Measurements from ENCODE around the gene OTULIN.
A peak's percentile ranks its signal among the peaks of the same experiment; 100 is the strongest.

Gene OTULIN

DNA sequence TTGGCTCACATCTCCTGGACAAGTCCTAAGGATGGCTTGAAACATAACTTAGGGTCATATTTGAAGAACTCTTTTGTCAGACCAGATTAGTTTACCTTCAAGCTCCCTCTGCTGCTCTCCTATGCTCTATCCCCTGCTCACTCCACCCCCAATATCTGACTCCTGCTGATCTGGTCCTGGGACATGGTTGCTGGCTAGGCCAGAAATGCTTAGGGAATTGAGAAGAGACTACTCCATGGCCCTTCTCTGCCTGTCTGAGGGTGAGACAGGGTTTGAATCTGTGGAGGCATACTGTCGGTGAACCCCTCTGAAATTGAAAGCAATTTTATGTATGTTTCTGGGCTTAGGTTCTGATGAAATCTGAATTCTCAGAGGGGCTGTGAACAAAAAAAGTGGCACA lies 3.3 kb downstream of the OTULIN start:
- DNase-seq = no peak

DNA sequence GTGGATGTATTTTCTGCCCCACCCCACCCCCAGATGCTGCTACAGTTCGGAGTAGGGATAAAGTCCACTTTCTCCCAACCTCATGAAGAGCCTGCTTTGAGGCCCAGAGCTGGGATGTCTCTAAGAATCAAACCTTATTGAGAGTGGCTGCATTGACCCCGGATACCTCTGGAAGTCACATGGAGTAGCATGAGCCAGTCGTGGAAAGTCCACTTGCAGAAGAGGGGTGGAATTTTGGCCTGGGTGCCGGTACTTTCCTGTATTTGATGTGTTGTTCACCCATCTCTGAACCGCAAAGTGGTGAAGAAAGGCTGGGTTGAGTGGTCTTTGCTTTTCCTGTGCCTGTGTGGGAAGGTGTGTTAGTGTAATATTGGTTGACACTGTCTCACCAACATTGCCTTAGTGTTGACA lies 3.7 kb downstream of the OTULIN start:
- DNase-seq = no peak

DNA sequence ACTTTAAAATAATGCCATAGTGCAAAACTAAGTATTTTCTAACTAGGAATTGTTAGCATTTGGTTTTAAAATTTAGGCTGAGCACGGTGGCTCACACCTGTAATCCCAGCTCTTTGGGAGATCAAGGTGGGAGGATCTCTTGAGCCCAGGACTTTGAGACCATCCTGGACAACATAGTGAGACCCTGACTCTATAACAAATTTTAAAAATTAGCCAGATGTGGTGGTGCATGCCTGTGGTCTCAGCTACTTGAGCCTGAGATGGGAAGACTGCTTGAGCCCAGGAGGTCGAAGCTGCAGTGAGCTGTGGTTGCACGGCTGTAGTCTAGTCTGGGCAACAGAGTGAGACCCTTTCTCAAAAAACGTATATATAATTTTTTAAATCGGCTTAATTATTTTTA lies 4.9 kb downstream of the OTULIN start:
- DNase-seq = no peak

DNA sequence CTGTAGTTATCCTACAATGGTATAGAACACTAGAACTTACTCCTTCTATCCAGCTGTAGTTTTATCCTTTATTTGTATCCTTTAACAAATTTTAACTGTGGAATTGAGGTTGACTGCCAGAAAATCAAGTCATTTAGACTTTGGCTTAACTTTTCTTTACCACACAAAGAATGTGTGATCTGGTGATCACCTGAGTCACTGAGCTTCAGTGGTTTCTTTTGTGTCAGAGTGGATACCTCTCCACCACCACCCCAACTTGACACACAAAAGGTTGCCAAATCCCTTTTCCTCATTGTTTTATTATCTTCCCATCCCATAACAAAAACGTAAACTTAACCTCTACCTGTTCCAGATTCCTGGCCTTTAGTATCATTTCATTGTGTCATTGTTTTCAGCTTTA lies 5.5 kb downstream of the OTULIN start:
- DNase-seq = no peak

DNA sequence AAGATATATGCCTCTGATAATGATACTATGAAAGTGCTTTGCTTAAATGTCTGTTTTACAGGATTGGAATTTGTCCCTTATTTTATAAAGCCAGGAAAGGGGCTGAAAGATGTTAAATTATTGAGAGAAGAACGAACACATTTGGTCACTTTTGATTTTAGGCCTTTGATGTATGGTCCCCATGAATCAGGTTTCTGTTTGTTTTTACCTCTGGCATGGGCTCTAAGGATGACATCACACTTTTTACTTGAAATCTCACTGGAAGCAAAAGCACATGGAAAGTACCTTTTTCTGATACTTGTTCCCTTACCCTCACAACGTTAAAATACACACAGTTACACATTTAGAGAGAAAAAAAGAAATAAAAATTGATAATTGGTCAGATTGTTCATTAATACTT lies 6.9 kb downstream of the OTULIN start:
- DNase-seq = no peak

DNA sequence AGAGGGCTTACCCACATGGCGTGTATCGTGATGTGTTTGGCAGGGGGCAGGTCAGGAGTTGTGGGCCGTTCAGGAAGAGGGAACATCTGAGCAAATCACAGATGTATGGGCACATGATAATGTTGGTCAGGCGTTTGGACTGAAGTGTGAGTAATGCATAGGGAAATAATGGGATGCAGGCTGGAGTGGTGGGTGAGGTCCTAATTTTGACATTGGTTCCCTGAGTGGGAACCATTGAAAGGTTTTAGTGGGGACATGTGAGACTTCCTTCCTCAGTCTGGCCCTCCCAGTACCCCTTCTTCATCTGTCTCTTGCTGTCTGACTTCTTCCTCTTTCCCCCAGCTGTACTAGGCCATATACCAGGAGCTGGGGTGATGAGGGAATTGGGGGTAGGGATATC lies 7.6 kb downstream of the OTULIN start:
- no peak for DNase-seq

DNA sequence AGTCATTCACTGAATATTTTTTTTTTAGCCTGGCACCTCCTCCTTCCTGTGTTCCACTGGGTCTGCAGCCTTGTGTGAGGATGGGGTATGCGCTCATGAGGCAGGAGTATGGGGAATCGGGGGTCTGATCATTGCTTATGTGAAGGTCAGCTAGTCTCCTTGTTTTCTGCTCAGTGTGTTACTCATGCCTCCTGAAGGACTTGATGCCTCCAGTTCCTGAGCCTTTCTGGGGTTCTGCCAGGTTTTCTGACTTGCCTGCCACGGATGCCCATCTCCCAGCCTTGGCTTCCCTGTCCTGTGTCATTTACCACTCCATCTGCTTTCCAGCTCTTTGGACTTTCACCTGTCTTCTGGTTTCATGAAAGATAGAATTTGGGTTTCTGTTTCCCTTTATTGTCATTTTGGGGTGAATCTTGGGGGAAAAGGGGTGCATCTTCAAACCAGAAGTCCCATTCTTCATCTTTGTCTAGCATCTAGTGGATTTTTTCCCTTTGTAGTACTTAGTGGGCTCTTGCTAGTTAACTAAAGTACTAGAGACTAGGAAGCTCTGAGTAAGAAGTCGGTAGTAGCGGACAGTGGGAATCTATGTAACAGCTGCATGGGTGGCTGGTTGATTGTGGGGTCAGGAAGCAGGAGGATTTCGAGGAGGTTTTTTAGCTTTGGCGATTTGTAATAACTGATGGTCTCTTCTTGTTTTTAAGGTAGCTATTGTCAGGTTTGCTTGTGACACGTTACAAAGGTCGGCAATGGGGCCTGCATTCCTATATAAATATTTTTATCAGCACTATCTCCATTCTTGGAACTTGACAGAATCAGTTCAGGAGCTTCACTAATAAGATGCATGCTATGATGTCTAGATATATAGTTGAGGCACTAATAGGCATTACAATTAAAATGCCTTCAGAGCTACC lies 8.2 kb downstream of the OTULIN start:
- DNase-seq = no peak

DNA sequence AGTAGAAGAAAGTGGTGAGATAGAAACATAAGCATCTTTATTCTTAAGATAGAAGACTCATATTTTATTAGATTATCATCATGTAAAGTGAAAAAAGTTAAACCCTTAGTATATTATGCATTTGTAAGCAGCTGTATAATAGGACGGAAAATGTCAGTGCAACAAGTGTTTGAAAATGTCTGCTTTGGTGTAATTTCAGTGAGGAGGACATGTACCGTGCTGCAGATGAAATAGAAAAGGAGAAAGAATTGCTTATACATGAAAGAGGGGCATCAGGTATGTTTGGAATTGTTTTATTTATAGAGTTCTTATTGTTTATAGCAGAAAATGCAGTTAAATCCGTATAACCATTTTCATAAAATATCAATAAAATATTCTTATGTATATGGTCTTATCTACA lies 8.9 kb downstream of the OTULIN start:
- DNase-seq = no peak

DNA sequence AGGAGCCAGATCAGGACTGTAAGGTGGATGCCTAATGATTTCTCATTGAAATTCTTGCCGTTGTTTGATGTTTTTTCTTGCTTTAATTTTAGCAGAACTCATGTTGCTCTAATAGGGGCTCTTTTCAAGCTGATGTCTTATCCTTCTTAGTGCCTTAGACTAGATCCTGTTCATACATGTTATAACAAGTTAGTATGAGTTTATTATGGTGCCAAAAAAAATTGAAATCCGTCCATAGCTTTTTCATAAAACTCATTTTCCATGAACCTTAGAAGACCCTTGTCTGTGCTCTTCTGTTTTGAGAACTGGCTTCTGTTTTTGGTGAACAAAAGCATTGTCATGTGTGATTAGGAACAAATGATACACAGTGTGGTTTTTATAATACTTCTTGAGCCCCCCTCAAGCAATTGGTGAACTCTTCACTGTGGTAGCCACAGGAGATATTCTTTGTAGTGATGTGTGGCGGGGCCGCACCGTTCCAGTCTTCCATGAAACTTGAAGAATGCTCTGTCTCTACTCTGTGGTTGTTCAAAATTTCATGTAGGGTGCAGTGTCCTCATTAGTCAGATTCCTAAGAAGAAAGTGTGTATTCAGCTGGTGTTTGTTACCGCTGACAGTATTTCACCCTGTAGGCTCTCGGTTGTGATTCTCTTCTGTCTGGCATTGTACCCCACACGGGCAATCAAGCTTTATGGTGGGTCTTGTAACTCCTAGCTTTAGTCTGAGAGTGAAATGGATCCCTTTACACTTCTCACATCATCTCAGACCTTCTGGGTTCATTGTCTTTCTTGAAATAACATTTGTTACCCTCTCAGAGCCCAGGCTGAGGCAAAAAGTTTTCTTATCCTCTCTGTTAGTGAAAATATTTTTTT lies 10.7 kb downstream of the OTULIN start:
- no peak for DNase-seq

DNA sequence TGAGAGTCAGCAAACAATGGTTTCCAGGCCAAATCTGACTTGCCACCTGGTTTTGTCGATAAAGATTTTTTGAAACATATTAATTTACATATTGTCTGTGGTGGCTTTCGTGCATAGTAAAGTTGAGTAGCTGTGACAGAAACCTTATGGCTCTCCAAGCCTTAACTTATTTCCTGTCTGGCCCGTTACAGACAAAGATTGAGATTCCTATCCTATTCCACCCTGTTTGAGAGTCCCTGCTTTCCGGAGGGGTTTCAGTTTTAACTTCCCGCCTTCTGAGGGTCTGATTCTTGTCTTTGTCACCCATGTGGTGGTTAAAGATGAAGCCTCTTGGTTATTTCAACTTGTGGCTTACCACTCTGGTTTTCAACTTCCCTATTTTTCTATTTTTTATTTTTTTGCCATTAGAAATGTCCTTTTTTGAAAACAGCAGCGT lies 11.4 kb downstream of the OTULIN start:
- no peak for DNase-seq

DNA sequence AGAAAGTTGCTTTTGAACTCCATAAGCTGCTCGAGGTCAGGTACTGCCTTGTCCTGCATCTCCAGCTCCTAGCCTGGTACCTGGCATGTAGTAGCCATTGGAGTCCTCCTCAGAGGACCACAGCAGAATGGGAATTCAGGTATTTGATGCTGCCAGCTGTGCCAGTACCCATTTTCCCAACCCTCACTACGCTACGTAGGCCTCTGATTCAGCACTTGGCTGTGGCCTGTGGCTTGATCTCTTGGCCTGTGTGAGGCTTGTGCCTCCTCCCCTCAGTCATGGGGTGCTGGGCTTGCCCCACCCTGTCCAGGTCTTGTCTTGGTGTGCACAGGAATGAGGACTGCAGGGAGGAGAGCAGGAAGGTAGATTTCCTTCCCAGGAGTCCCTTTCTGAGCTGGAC lies 11.8 kb downstream of the OTULIN start:
- no peak for DNase-seq

DNA sequence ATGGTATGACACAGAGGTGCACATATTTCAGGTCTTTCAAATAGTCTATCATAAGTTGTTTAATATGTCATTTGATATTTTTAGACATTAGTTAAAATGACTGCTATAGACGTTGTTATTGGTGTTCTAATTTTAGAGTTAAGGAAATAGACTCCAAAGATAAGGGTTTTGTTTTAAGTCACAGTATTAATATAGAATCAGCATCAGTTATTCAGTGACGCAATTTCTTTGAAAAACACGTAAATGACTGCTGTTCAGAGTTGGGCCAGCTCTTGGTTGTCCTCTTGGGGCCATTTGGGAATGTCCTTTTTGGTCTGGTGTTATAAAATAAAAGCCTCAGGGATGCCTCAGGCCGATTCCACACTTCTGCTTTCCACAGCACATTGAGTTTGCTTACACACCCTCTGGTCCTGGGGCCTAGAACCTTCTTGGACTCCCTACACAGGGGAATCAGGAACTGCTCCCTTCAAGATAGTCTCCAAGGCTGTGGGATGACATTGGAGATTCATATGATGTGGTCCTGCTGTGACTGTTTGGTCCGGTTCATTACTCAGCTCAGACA lies 14.3 kb downstream of the OTULIN start:
- DNase-seq = no peak

DNA sequence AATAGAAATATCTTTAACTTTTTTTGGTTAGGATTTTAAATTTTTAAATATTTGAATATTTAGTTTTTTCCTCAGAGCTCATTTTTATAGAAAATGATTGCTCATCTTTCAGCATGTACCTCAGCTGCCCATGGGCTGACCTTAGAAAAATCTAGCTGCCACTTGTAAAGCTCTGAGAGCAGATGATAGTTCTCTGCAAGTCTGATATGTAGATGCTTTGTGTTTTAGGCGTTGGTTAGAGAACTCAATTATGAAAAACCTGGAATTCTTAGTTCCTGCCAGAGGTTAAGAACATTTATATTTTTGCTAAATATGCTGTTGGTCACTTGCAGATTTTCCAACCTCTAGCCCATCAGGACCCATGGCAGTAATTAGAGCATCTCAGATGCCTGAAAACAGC lies 15.1 kb downstream of the OTULIN start:
- no peak for DNase-seq

DNA sequence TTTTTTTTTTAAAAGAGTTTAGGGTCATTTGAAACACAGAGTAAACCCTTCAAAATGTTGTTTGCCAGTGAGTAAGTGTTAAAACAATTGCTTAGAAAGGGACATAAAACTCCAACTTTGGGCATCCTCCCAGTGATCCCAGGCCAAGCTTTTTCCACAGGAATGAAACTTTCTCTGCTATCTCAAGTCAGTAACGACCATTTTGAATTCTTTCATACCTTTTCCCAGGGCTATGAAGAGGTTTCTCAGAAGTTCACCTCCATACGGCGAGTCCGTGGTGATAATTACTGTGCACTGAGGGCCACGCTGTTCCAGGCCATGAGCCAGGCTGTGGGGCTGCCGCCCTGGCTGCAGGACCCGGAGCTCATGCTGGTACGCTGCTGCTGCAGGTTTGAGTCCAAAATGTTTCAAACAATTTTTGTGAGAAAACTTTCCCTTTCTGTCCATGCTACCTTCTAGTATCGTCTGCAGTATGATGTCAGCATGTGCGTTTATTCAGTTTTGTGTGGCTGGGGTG lies 16.8 kb downstream of the OTULIN start:
- peak in 3 of 56 donors; percentile 19 to 33 (median 29) for DNase-seq

DNA sequence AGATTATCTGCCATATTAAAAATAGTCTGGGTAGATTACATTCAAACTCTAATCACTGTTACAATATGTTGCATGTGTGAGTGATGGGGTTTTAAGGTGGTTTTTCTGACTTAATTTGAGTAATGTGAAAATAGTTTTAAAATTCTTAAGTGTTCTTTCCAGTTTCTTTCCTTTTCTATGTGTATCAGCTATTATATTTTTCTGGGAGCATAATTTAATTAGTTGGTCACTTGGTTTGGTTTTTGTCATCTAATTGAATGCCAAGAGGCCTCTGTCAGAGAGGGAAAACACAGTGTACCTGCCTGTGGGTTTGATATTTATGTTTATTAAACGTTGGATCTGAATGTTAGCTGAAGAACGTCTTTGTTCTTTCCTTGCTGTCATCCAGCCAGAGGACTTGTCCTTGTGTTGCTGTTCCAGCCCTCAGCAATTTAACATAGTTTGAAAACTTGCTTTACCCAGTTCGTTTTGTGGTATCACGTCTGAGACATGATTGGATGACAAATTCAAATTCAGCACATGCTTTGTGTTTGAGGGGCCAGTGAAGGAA lies 19.5 kb downstream of the OTULIN start:
- DNase-seq = no peak

DNA sequence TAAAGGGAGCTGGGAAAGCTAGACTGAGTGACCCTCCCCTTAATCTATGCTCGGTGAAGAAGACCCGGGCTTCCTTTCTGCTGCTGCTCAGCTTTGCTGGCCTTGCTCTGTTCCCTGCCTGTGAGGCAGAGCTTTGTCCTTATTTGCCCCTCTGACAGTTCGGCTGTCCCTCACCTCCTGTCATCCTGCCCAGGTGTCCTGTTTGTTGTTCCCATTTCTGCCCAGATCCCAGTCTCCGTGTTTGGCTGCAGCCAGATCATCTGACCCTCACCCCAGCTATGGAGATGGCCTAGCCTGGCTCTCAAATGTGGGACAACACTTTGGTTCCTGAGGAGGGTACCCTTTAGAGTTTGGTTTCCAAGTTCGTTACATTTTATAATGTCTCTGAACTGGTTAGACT lies 20.2 kb downstream of the OTULIN start:
- no peak for DNase-seq

DNA sequence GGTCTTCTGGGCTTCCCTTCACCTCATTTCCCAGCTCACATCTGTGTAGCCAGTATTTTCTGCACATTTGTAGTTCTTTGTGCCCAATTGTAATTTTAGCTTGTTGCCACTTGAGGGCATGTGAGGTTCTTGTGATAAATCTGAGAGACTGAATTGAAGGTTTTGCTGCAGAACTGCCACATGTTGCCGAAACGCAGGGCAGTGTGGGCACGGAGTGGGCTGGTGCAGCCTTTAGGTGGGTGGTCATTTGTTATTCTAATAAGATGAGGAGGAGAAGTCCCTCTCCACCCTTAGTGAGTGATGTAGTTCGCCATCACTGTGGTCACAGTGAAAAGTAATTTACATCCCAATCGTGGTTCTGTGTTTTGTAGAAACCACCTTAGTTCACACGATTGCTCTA lies 21.2 kb downstream of the OTULIN start:
- peak in 21 of 56 donors; percentile 7 to 74 (median 25) for DNase-seq

DNA sequence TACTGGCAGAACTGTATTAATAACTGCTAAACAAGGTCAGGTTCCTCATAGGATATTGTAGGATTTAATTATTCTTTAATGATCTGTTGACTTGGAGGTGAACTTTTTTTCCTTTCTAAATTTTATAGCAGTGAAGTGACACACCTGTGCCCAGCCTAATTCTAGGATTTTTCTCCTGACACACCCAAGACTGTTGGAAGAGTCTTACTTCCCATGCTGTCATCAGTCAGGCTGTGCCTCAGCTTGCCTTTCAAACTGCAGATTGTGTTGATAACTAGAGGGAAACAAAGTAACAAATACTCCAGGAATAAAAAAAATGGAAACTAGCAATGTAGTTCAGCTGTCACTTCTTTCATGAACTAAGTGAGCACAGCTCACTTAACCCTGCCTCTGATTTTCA lies 22.0 kb downstream of the OTULIN start:
- no peak for DNase-seq

DNA sequence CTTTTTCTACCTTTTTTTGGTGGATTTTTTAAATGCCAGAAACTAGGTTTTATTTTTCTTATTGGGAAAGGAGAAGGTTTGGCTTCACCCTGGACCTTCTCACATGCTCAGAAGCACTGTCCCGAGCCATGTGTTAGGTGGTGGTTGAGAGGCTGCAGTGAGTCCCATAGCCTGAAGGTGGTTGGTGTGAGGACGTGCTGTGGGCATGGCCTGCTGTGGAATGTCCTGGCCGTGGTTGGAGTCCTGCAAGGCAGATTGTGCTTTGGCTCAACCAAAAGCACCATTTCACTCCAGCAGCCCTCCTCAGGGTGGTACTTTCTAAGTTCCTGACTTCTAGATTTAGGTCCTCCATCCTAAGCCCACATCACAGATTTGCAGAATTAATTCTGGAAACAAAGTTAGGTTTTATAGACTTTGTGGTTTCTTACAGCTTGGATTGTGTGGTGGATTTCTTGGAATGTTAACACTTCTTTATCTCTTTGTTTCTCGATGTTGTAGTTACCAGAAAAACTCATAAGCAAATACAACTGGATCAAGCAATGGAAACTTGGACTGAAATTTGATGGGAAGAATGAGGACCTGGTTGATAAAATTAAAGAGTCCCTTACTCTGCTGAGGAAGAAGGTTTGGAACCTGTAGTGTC lies 22.6 kb downstream of the OTULIN start:
- DNase-seq = no peak

DNA sequence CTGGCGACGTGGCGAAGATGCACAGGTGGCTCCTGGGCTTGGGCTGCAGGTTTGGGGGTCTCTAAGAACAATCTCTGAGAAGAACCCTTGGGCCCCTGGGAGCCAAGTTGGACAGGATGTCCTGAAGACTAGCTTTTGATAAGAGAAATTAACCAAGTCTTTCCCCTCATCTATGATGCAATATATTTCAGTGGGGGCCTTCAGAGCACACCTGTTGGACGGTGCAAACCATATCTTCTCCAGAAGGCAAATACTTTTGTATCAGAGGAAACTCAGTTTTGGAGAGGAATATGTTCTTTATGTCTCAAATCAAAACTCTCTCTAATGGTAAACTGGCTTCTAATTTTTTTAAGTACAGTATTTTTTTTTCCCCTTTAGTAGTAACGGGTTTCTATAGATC lies 28.6 kb downstream of the OTULIN start:
- no peak for DNase-seq

DNA sequence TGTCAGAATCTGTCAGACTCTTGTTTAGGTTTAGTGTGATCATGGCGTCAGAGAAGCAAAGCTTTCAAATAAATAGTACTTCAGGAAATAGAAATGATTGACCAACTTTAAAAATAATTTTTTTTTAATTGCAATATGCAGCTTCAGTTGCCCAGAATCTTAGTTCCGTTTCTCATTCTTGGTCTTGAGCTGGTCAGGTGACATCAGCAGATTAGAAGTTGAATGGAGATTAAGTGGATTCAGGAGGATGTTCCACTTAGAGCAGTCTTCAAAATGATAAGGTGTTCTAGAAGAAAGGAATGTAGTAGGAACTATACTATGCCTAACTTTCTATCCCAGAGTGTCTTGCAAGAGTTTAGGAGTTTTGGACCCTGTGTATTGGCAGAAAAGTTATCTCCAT lies 30.6 kb downstream of the OTULIN start:
- no peak for DNase-seq
